HG03064 (cell line): ENCODE measurements around the gene CYRIA.
A peak's percentile ranks its signal among the peaks of the same experiment; 100 is the strongest.

Experiments
- ATAC-seq: cut with Tn5 transposase; IDR thresholded peaks from one replicate; pipeline ENCODE4 v1.9.1; 2021; ENCODE audit warnings: low read depth; ENCODE audit not compliant: unreplicated experiment

Gene CYRIA

GRCh38 chr2:16665748-16666448 is at the start of gene CYRIA:
TSS of gene CYRIA (minus strand) at chr2:16665834. CDS start at chr2:16588119, 77,715 bp downstream.
- peak; percentile 66 for ATAC-seq

- ATAC-seq = no peak
These were observed 47.4 kb upstream of the CYRIA start for GRCh38 chr2:16713011-16713423.

GRCh38 chr2:16709769-16710168 is 44.1 kb upstream of the CYRIA start:
- ATAC-seq = no peak

GRCh38 chr2:16708173-16708572 is 42.5 kb upstream of the CYRIA start:
- no peak for ATAC-seq

- no peak for ATAC-seq
These were observed 41.5 kb upstream of the CYRIA start for GRCh38 chr2:16707014-16707623.

GRCh38 chr2:16700551-16701259 is 35.1 kb upstream of the CYRIA start:
- ATAC-seq = no peak

GRCh38 chr2:16693854-16694253 is 28.2 kb upstream of the CYRIA start:
- ATAC-seq = no peak

GRCh38 chr2:16691261-16691660 is 25.6 kb upstream of the CYRIA start:
- no peak for ATAC-seq

- ATAC-seq = no peak
These were observed 22.3 kb upstream of the CYRIA start for GRCh38 chr2:16687955-16688354.

GRCh38 chr2:16687222-16687621 is 21.6 kb upstream of the CYRIA start:
- no peak for ATAC-seq

GRCh38 chr2:16686641-16687040 is 21.0 kb upstream of the CYRIA start:
- ATAC-seq = no peak

GRCh38 chr2:16685340-16685715 is 19.7 kb upstream of the CYRIA start:
- ATAC-seq = no peak

GRCh38 chr2:16684676-16685339 is 19.2 kb upstream of the CYRIA start:
- ATAC-seq = no peak

- no peak for ATAC-seq
These were observed 17.9 kb upstream of the CYRIA start for GRCh38 chr2:16683576-16683975.

GRCh38 chr2:16682431-16683118 is 16.9 kb upstream of the CYRIA start:
- no peak for ATAC-seq

GRCh38 chr2:16680781-16681180 is 15.1 kb upstream of the CYRIA start:
- ATAC-seq = no peak

- ATAC-seq = no peak
These were observed 14.7 kb upstream of the CYRIA start for GRCh38 chr2:16680304-16680703.

GRCh38 chr2:16678964-16679363 is 13.3 kb upstream of the CYRIA start:
- no peak for ATAC-seq

- ATAC-seq = no peak
These were observed 12.2 kb upstream of the CYRIA start for GRCh38 chr2:16677875-16678274.

- no peak for ATAC-seq
These were observed 10.1 kb upstream of the CYRIA start for GRCh38 chr2:16675781-16676180.

GRCh38 chr2:16674154-16674553 is 8.5 kb upstream of the CYRIA start:
- no peak for ATAC-seq
